AG09309 (cell line): Measurements from ENCODE around the gene SOX8.
"Not testable (repeated sequence)": the region's sequence is repeated elsewhere in the genome, so short reads cannot be mapped to it uniquely, and the experiment has no call there.

Experiments used
- DNase-seq: peaks from one replicate; pipeline ENCODE4 v3.0.0-alpha.2; 2010; ENCODE audit warnings: low read depth
- H3K4me3 ChIP-seq: 2 replicates; pipeline ENCODE4 v1.5.1; 2011; ENCODE audit warnings: mild to moderate bottlenecking, low read depth, low read length, moderate library complexity; ENCODE audit not compliant: control insufficient read depth
- CTCF ChIP-seq: IDR thresholded peaks from 2 replicates; pipeline ENCODE4 v1.5.1; 2011; ENCODE audit warnings: mild to moderate bottlenecking, low read depth, low read length, inconsistent platforms; ENCODE audit not compliant: insufficient read depth, control insufficient read depth; ENCODE audit errors: missing control alignments

SOX8 gene

GRCh38 chr16:1024138-1024537 lies 42.6 kb downstream of the SOX8 start:
- DNase-seq = no peak
- H3K4me3 ChIP-seq = no peak overlapping the region
- no peak for TF ChIP-seq CTCF

GRCh38 chr16:1025183-1025809 lies 43.7 kb downstream of the SOX8 start:
- not testable (repeated sequence) for DNase-seq, H3K4me3 ChIP-seq

- no peak overlapping the region for H3K4me3 ChIP-seq
- no peak for DNase-seq
- TF ChIP-seq CTCF = no peak
Observed at GRCh38 chr16:1026057-1026783, 44.6 kb downstream of the SOX8 start.

- TF ChIP-seq CTCF = no peak
- DNase-seq = no peak
Observed at GRCh38 chr16:1026784-1027500, 45.4 kb downstream of the SOX8 start.

GRCh38 chr16:1027501-1027815 lies 45.9 kb downstream of the SOX8 start:
- no peak for TF ChIP-seq CTCF
- no peak overlapping the region for H3K4me3 ChIP-seq

More at GRCh38 chr16:1026784-1027500, 45.4 kb downstream of the SOX8 start:
- no peak overlapping the region for H3K4me3 ChIP-seq

GRCh38 chr16:1028056-1028455 lies 46.5 kb downstream of the SOX8 start:
- H3K4me3 ChIP-seq = no peak overlapping the region
- no peak for DNase-seq
- no peak for TF ChIP-seq CTCF

More at GRCh38 chr16:1027501-1027815, 45.9 kb downstream of the SOX8 start:
- no peak for DNase-seq
